Astrocyte (in vitro differentiated cells and primary cell): ENCODE results near the gene CRISPLD2. TPM values are rescaled to one million over a fixed set of nuclear protein-coding genes. Genes with fewer than 3 reads are reported as not detected.

Source experiments
- DNase-seq: peaks from one replicate; pipeline ENCODE4 v3.0.0-alpha.2; 2010; ENCODE audit warnings: low read depth
- FAIRE-seq: peaks from 2 replicates; lab custom pipeline; 2011; peaks lifted over from hg19 to GRCh38; lab: Jason Lieb, UNC
- H2AFZ ChIP-seq: 2 replicates; pipeline ENCODE4 v1.6.0; 2012; ENCODE audit warnings: low read depth, low read length, inconsistent platforms
- H3K27ac ChIP-seq: 2 replicates; pipeline ENCODE4 v1.5.1; 2011; ENCODE audit warnings: low read depth, low read length, inconsistent platforms
- H3K27me3 ChIP-seq: 2 replicates; pipeline ENCODE4 v1.6.0; 2011; ENCODE audit warnings: low read length, inconsistent platforms; ENCODE audit not compliant: insufficient read depth
- H3K36me3 ChIP-seq: 2 replicates; pipeline ENCODE4 v1.5.1; 2011; ENCODE audit warnings: low read length, inconsistent platforms; ENCODE audit not compliant: insufficient read depth
- H3K4me1 ChIP-seq: 2 replicates; pipeline ENCODE4 v1.5.1; 2011; ENCODE audit warnings: low read length, inconsistent platforms; ENCODE audit not compliant: insufficient read depth
- H3K4me2 ChIP-seq: 2 replicates; pipeline ENCODE4 v1.6.0; 2012; ENCODE audit warnings: low read length, inconsistent platforms
- H3K4me3 ChIP-seq: 2 replicates; pipeline ENCODE4 v1.5.1; 2011; ENCODE audit warnings: low read depth, mild to moderate bottlenecking, low read length, inconsistent platforms; ENCODE audit not compliant: insufficient read depth
- H3K79me2 ChIP-seq: 2 replicates; pipeline ENCODE4 v1.6.0; 2012; ENCODE audit warnings: mild to moderate bottlenecking, low read length, inconsistent platforms; ENCODE audit not compliant: insufficient read depth
- H3K9ac ChIP-seq: 2 replicates; pipeline ENCODE4 v1.6.0; 2012; ENCODE audit warnings: mild to moderate bottlenecking, low read length, inconsistent platforms
- H3K9me3 ChIP-seq: 2 replicates; pipeline ENCODE4 v1.5.1; 2012; ENCODE audit warnings: low read depth, mild to moderate bottlenecking, low read length, inconsistent platforms; ENCODE audit not compliant: insufficient read depth
- H4K20me1 ChIP-seq: 2 replicates; pipeline ENCODE4 v1.6.0; 2012; ENCODE audit warnings: low read length, inconsistent platforms; ENCODE audit not compliant: insufficient read depth
- H3K27ac Mint-ChIP-seq: one replicate; pipeline ENCODE4 v1.8.0; 2021; ENCODE audit warnings: mild to moderate bottlenecking, mixed read lengths; ENCODE audit not compliant: unreplicated experiment
- H3K27me3 Mint-ChIP-seq: one replicate; pipeline ENCODE4 v1.8.0; 2021; ENCODE audit warnings: low read depth, mixed read lengths; ENCODE audit not compliant: unreplicated experiment
- H3K36me3 Mint-ChIP-seq: one replicate; pipeline ENCODE4 v1.8.0; 2021; ENCODE audit warnings: low read depth, mixed read lengths; ENCODE audit not compliant: unreplicated experiment
- H3K4me1 Mint-ChIP-seq: one replicate; pipeline ENCODE4 v1.8.0; 2021; ENCODE audit warnings: low read depth, mixed read lengths; ENCODE audit not compliant: unreplicated experiment
- H3K4me3 Mint-ChIP-seq: one replicate; pipeline ENCODE4 v1.8.0; 2021; ENCODE audit warnings: mild to moderate bottlenecking, moderate library complexity, mixed read lengths; ENCODE audit not compliant: unreplicated experiment
- H3K9me3 Mint-ChIP-seq: one replicate; pipeline ENCODE4 v1.8.0; 2021; ENCODE audit warnings: mild to moderate bottlenecking, mixed read lengths; ENCODE audit not compliant: unreplicated experiment
- EZH2 ChIP-seq: IDR thresholded peaks from 2 replicates; pipeline ENCODE4 v1.6.1; 2012; ENCODE audit warnings: mild to moderate bottlenecking, low read length, inconsistent platforms; ENCODE audit not compliant: insufficient read depth
- total RNA-seq: library from RNA; stranded (reverse); gene quantifications from 2 replicates; pipeline ENCODE4 v1.2.1, GENCODE V29; 2021
- TF ChIP-seq, protein P1 (sequence below): IDR thresholded peaks from 2 replicates; pipeline ENCODE4 v1.5.1; 2011; ENCODE audit warnings: low read depth, mild to moderate bottlenecking, inconsistent platforms, low read length, moderate library complexity; ENCODE audit not compliant: insufficient read depth

The CRISPLD2 gene
- total RNA-seq, 1 donor from 2014 or later = 1.8 TPM

DNA sequence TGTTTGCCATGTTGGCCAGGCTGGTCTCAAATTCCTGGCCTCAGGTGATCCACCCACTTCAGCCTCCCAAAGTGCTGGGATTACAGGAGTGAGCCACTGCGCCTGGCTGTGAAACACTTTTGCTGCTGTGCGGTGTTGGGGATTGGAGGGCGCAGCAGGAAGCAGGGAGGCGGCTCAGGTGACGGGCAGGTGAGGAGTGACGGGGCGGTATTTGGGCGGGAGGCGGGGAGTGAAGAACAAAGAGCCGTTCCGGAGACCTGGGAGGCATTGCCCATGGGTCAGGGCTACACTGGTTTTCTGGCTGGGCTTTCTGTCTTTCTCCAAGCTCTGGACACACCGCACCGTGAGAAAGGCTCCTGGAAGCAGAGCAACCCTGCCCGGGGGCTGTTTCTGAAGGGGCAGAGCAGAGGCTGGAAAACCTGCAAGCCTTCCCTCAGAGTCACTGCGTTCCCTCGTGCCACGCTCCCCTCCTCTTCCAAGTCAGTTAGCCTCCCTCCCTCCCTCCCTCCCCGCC lies 22.1 kb downstream of the CRISPLD2 start:
- no peak for FAIRE-seq
- peak overlapping the region; percentile 20 for H3K4me3 Mint-ChIP-seq

DNA sequence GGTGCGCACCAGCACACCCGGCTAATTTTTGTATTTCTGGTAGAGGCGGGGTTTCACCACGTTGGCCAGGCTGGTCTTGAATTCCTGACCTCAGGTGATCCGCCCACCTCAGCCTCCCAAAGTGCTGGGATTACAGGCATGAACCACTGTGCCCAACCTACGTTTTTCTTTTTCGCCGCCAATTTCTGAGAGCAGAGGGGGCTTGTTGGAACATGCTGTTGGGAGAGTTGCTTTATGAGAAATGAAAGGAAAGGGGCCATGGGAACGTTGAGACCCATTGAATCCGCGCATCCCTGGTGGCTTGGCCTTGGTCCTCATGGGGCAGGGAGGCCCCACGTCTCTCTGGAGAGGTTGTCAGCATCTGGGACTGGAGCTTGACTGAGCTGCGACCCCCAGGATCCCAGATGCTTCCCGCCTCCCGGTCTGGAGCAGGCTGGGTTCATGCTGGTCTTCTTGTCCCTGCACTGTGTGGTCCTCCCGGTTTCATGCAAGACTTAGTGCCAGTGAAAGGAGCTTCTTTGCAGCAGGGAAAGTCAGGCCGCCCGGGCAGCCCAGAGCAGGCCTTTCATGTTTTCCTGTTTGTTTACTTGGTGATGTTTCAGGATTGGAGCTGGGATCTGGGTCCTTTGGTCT lies 22.8 kb downstream of the CRISPLD2 start:
- H3K27me3 Mint-ChIP-seq = peaks cover 43% of the 10 kb centered on the region
- Histone ChIP-seq H3K4me2 (no peak overlapping the region), H2AFZ (no peak overlapping the region), H3K9me3 (no peaks in the 10 kb centered on the region), H3K4me1 (peaks cover 33% of the 10 kb centered on the region), H3K9ac (no peak overlapping the region), H3K27ac (no peak overlapping the region), H3K4me3 (no peak overlapping the region), H3K79me2 (no peaks in the 10 kb centered on the region), H3K36me3 (no peaks in the 10 kb centered on the region), H3K27me3 (no peaks in the 10 kb centered on the region), H4K20me1 (no peaks in the 10 kb centered on the region)
- peaks cover 19% of the 10 kb centered on the region for H3K4me1 Mint-ChIP-seq
- no peak overlapping the region for H3K27ac Mint-ChIP-seq
- FAIRE-seq = no peak
- no peak overlapping the region for H3K4me3 Mint-ChIP-seq
- TF ChIP-seq EZH2 = no peak
- TF ChIP-seq, protein P1, sequence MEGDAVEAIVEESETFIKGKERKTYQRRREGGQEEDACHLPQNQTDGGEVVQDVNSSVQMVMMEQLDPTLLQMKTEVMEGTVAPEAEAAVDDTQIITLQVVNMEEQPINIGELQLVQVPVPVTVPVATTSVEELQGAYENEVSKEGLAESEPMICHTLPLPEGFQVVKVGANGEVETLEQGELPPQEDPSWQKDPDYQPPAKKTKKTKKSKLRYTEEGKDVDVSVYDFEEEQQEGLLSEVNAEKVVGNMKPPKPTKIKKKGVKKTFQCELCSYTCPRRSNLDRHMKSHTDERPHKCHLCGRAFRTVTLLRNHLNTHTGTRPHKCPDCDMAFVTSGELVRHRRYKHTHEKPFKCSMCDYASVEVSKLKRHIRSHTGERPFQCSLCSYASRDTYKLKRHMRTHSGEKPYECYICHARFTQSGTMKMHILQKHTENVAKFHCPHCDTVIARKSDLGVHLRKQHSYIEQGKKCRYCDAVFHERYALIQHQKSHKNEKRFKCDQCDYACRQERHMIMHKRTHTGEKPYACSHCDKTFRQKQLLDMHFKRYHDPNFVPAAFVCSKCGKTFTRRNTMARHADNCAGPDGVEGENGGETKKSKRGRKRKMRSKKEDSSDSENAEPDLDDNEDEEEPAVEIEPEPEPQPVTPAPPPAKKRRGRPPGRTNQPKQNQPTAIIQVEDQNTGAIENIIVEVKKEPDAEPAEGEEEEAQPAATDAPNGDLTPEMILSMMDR = no peak
- H3K36me3 Mint-ChIP-seq = no peaks in the 10 kb centered on the region
- peaks cover 2% of the 10 kb centered on the region for H3K9me3 Mint-ChIP-seq
- no peak for DNase-seq

More for the DNA sequence above, 22.1 kb downstream of the CRISPLD2 start:
- no peaks in the 10 kb centered on the region for H3K27me3 ChIP-seq
- Mint-ChIP-seq H3K27ac (no peak overlapping the region), H3K27me3 (peaks cover 40% of the 10 kb centered on the region), H3K36me3 (no peaks in the 10 kb centered on the region), H3K9me3 (peaks cover 2% of the 10 kb centered on the region), H3K4me1 (peaks cover 20% of the 10 kb centered on the region)
- TF ChIP-seq, protein P1 = no peak
- TF ChIP-seq EZH2 = no peak
- H3K4me1 ChIP-seq = peaks cover 35% of the 10 kb centered on the region
- no peak overlapping the region for H3K9ac ChIP-seq
- H3K79me2 ChIP-seq = no peaks in the 10 kb centered on the region
- H3K4me3 ChIP-seq = no peak overlapping the region
- H3K27ac ChIP-seq = no peak overlapping the region
- H2AFZ ChIP-seq = no peak overlapping the region
- no peaks in the 10 kb centered on the region for H3K36me3 ChIP-seq
- DNase-seq = no peak
- H4K20me1 ChIP-seq = no peaks in the 10 kb centered on the region
- no peak overlapping the region for H3K4me2 ChIP-seq
- no peaks in the 10 kb centered on the region for H3K9me3 ChIP-seq
